ENCODE data around the gene ARHGAP42. TPM values are rescaled to one million over a fixed set of nuclear protein-coding genes. Genes with fewer than 3 reads are reported as not detected.

The ARHGAP42 gene
- total and polyA plus RNA-seq, 2 of the 13 experiments (the other 11 are each of a cell fraction or from before 2014, with no cell fraction given) = 2.5 to 4.3 TPM

DNA sequence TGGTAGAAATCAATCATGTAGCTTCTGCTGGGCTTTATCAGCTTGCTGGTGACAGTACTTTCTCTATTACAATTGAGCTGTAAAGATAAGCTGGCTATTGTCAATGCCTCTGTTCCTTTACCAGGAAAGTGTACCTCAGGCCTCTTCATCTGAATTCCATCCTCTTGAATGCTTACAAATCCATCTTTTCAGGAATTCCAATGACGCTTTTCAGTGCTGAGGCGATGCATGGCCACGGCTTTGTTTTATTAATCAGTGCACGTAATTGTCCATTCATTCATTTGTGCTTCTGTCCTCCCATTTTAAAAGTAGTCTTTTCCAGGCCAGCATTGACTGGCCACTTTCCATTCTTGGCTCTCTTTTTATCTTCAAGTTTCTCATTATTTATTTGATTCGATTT, 240.5 kb downstream of the ARHGAP42 start:
- Histone ChIP-seq H3K4me2 (ENCODE audit: low read depth, low read length) (no peak overlapping the region), H3K79me2 (ENCODE audit: insufficient read depth, low read length) (no peaks in the 10 kb centered on the region), H3K4me1 (ENCODE audit: insufficient read depth, low read length) (no peaks in the 10 kb centered on the region), H3K27me3 (ENCODE audit: control insufficient read depth in 1 of 2, insufficient read depth in 2 of 2, low read length in 2 of 2) (no peaks in the 10 kb centered on the region), H2AFZ (ENCODE audit: low read length) (no peak overlapping the region), H3K9ac (ENCODE audit: insufficient read depth, low read depth, low read length) (no peak overlapping the region), H4K20me1 (ENCODE audit: insufficient read depth, low read length) (no peaks in the 10 kb centered on the region), H3K4me3 (replicated peaks in 1 of 3; ENCODE audit: insufficient read depth in 1 of 3, low read depth in 2 of 3, low read length in 3 of 3) (no peak overlapping the region), H3K27ac (ENCODE audit: extremely low read length, insufficient read depth, low read length) (no peak overlapping the region), H3K9me3 (ENCODE audit: low read length) (no peaks in the 10 kb centered on the region), H3K36me3 (replicated peaks in 1 of 2; ENCODE audit: control insufficient read depth in 1 of 2, insufficient read depth in 2 of 2, low read length in 2 of 2) (no peaks in the 10 kb centered on the region)
- FAIRE-seq = no peak
- ChIA-PET POLR2A (no interaction called here), CTCF (ENCODE audit: low intra/inter-chr PET ratio, low total read pairs) (no interaction called here)
- no peak for DNase-seq (ENCODE audit: low spot score)
- BruUV-seq (replicated peaks) = no TSS peak
- no peak for ATAC-seq
- TF ChIP-seq RAD21 (CRISPR knock-in tag; IDR thresholded peaks at IDR 0.05) (no peak), U2AF2 (IDR thresholded peaks at IDR 0.05; ENCODE audit: low read depth, low read length) (no peak), REPIN1 (CRISPR knock-in tag; IDR thresholded peaks at IDR 0.05; ENCODE audit: borderline replicate concordance, low read depth) (no peak), ZNF234 (CRISPR knock-in tag; conservative IDR thresholded peaks at IDR 0.05) (no peak), TOPORS (CRISPR knock-in tag; IDR thresholded peaks at IDR 0.05) (no peak), FUBP1 (CRISPR knock-in tag; IDR thresholded peaks at IDR 0.05; ENCODE audit: borderline replicate concordance) (no peak)
- 75% methylated on average over 5 of the region's 5 CpGs for WGBS (ENCODE audit: low lambda C conversion rate)
- in situ Hi-C loops (cut with HindIII; ENCODE audit: extremely low pct_ligation_motif_present, low pct_unique_long_range_greater_than_20kb) = no loop called here
- intact Hi-C loops (cut with micrococcal nuclease; ENCODE audit: unreplicated experiment) = no loop called here

DNA sequence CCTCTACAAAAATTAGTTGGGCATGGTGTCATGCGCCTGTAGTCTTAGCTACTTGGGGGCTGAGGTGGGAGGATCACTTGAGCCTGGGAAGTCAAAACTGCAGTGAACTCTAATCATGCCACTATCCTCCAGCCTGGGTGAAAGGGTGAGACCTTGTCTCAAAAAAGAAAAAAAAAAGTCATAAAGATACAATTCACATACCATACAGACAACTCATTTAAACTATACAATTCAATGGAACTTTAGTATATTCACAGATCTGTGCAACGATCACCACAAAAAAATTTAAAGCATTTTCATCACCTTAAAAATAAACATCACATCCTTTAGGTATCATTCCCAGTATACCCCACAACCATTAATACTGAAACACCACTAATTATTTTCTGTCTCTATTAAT, 241.3 kb downstream of the ARHGAP42 start:
- no peak overlapping the region for H3K4me2 ChIP-seq (ENCODE audit: low read depth, low read length)
- no peak overlapping the region for H2AFZ ChIP-seq (ENCODE audit: low read length)
- H3K79me2 ChIP-seq (ENCODE audit: insufficient read depth, low read length) = no peaks in the 10 kb centered on the region
- 84% methylated on average over 2 of the region's 2 CpGs for WGBS (ENCODE audit: low lambda C conversion rate)
- no peaks in the 10 kb centered on the region for H4K20me1 ChIP-seq (ENCODE audit: insufficient read depth, low read length)
- ATAC-seq (no peak), DNase-seq (ENCODE audit: low spot score) (no peak), FAIRE-seq (no peak)
- intact Hi-C loops (cut with micrococcal nuclease; ENCODE audit: unreplicated experiment) = no loop called here
- CTCF ChIA-PET (ENCODE audit: low intra/inter-chr PET ratio, low total read pairs) = interaction anchor here (2.3 kb wide), 1 partner anchor 351 kb away, joined by 17 read pairs; no protein-coding TSS in a partner anchor
- H3K9ac ChIP-seq (ENCODE audit: insufficient read depth, low read depth, low read length) = no peak overlapping the region
- H3K4me1 ChIP-seq (ENCODE audit: insufficient read depth, low read length) = no peaks in the 10 kb centered on the region
- H3K9me3 ChIP-seq (ENCODE audit: low read length) = no peaks in the 10 kb centered on the region
- BruUV-seq (replicated peaks) = no TSS peak
- H3K27ac ChIP-seq (ENCODE audit: extremely low read length, insufficient read depth, low read length) = no peak overlapping the region
- POLR2A ChIA-PET = no interaction called here
- no peaks in the 10 kb centered on the region for H3K27me3 ChIP-seq (ENCODE audit: control insufficient read depth in 1 of 2, insufficient read depth in 2 of 2, low read length in 2 of 2)
- no peaks in the 10 kb centered on the region for H3K36me3 ChIP-seq (replicated peaks in 1 of 2; ENCODE audit: control insufficient read depth in 1 of 2, insufficient read depth in 2 of 2, low read length in 2 of 2)
- H3K4me3 ChIP-seq (replicated peaks in 1 of 3; ENCODE audit: insufficient read depth in 1 of 3, low read depth in 2 of 3, low read length in 3 of 3) = no peak overlapping the region
- in situ Hi-C loops (cut with HindIII; ENCODE audit: extremely low pct_ligation_motif_present, low pct_unique_long_range_greater_than_20kb) = no loop called here
- TF ChIP-seq MED1 (CRISPR knock-in tag; IDR thresholded peaks at IDR 0.05) = no peak
- no peak for TF ChIP-seq ZNF335 (CRISPR knock-in tag; IDR thresholded peaks at IDR 0.05)
- TF ChIP-seq ZNF431 (CRISPR knock-in tag; IDR thresholded peaks at IDR 0.05; ENCODE audit: borderline replicate concordance, low read depth) = no peak
- no peak for TF ChIP-seq MAFG (CRISPR knock-in tag; IDR thresholded peaks at IDR 0.05)
- TF ChIP-seq MTA1 (CRISPR knock-in tag; IDR thresholded peaks at IDR 0.05; ENCODE audit: borderline replicate concordance) = no peak
- TF ChIP-seq ARID5B (CRISPR knock-in tag; IDR thresholded peaks at IDR 0.05) = no peak
- TF ChIP-seq KMT2B (CRISPR knock-in tag; IDR thresholded peaks at IDR 0.05) = no peak
- TF ChIP-seq FOSL1 (CRISPR knock-in tag; IDR thresholded peaks at IDR 0.05; ENCODE audit: borderline replicate concordance) = no peak
- TF ChIP-seq ZNF274 (CRISPR knock-in tag; IDR thresholded peaks at IDR 0.05) = no peak

Data from HepG2 (cell line).